ENCODE measurements around the gene USP31. TPM values are rescaled to one million over a fixed set of nuclear protein-coding genes. Genes with fewer than 3 reads are reported as not detected.
A peak's percentile ranks its signal among the peaks of the same experiment; 100 is the strongest.

USP31 gene
- total RNA-seq, 2 donors from 2014 or later, result 16.2 to 67.3 TPM

- WGBS, result 3% methylated on average over 57 of the region's 71 CpGs
- peak; percentile 81 for TF ChIP-seq POLR2A (IDR thresholded peaks at IDR 0.05)
- TF ChIP-seq, protein P1, sequence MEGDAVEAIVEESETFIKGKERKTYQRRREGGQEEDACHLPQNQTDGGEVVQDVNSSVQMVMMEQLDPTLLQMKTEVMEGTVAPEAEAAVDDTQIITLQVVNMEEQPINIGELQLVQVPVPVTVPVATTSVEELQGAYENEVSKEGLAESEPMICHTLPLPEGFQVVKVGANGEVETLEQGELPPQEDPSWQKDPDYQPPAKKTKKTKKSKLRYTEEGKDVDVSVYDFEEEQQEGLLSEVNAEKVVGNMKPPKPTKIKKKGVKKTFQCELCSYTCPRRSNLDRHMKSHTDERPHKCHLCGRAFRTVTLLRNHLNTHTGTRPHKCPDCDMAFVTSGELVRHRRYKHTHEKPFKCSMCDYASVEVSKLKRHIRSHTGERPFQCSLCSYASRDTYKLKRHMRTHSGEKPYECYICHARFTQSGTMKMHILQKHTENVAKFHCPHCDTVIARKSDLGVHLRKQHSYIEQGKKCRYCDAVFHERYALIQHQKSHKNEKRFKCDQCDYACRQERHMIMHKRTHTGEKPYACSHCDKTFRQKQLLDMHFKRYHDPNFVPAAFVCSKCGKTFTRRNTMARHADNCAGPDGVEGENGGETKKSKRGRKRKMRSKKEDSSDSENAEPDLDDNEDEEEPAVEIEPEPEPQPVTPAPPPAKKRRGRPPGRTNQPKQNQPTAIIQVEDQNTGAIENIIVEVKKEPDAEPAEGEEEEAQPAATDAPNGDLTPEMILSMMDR (IDR thresholded peaks at IDR 0.05), result peak in 1 of 4 experiments; percentile 6
- TF ChIP-seq POLR2AphosphoS5 (IDR thresholded peaks at IDR 0.05), result peak; percentile 77
- H3K27ac ChIP-seq, result peak within 1 kb of the TSS; percentile 10 to 36
- no peaks in the 10 kb centered on the region for H3K27me3 ChIP-seq (replicated peaks; ENCODE audit: insufficient read depth)
- no peaks in the 10 kb centered on the region for H3K36me3 ChIP-seq
- H3K4me1 ChIP-seq (replicated peaks), result no peaks in the 10 kb centered on the region
- intact Hi-C loops (cut with DNase I), result loop anchor here (1.0 kb wide), 1 partner anchor 251 kb away; no protein-coding TSS in a partner anchor
- peak within 1 kb of the TSS; percentile 41 to 43 for H3K4me3 ChIP-seq
- no peak for DNase-seq (ENCODE audit: low spot score)
- no peaks in the 10 kb centered on the region for H3K9me3 ChIP-seq
These were observed 33.7 kb upstream of the USP31 start, which contains the start of gene SCNN1G for GRCh38 chr16:23182679-23183542. TSS of gene SCNN1G (plus strand) at chr16:23182745. CDS start at chr16:23186272, 3,527 bp downstream.

GRCh38 chr16:23182206-23182678 is 33.0 kb upstream of the USP31 start:
- DNase-seq (ENCODE audit: low spot score), result peak; percentile 90
- Histone ChIP-seq H3K27ac (no peak overlapping the region), H3K9me3 (no peaks in the 10 kb centered on the region), H3K36me3 (no peaks in the 10 kb centered on the region), H3K4me1 (replicated peaks) (no peaks in the 10 kb centered on the region), H3K27me3 (replicated peaks; ENCODE audit: insufficient read depth) (no peaks in the 10 kb centered on the region), H3K4me3 (peak overlapping the region; percentile 41 to 43)
- intact Hi-C loops (cut with DNase I), result loop anchor here (1.0 kb wide), 1 partner anchor 252 kb away; no protein-coding TSS in a partner anchor
- 9% methylated on average over 12 of the region's 33 CpGs for WGBS
- TF ChIP-seq, protein P1 (IDR thresholded peaks at IDR 0.05), result peak; percentile 98 to 100 (median 100)
- TF ChIP-seq POLR2AphosphoS5 (IDR thresholded peaks at IDR 0.05), result no peak

DNA sequence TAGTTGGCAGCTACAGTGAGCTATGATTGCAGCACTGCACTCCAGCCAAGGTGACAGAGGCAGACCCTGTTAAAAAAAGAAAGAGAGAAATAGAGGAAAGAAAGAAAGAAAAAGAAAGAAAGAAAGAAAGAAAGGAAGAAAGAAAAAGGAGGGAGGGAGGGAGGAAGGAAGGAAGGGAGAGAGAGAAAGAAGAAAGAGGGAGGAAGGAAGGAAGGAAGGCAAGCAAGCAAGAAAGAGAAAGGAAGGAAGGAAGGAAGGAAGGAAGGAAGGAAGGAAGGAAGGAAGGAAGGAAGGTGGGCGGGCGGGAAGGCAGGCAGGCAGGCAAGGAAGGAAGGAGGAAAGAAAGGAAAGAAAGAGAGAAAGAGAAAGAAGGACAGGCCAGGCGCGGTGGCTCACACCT is 32.3 kb upstream of the USP31 start:
- DNase-seq (ENCODE audit: low spot score), result no peak
- TF ChIP-seq POLR2A (IDR thresholded peaks at IDR 0.05), result no peak
- no peak for TF ChIP-seq POLR2AphosphoS5 (IDR thresholded peaks at IDR 0.05)
- TF ChIP-seq, protein P1 (IDR thresholded peaks at IDR 0.05), result no peak
- Histone ChIP-seq H3K27me3 (replicated peaks; ENCODE audit: insufficient read depth) (no peaks in the 10 kb centered on the region), H3K27ac (no peak overlapping the region), H3K4me3 (no peak overlapping the region), H3K4me1 (replicated peaks) (no peaks in the 10 kb centered on the region), H3K36me3 (no peaks in the 10 kb centered on the region), H3K9me3 (no peaks in the 10 kb centered on the region)
- WGBS, result 98% methylated on average over 4 of the region's 4 CpGs
- intact Hi-C loops (cut with DNase I), result no loop called here

DNA sequence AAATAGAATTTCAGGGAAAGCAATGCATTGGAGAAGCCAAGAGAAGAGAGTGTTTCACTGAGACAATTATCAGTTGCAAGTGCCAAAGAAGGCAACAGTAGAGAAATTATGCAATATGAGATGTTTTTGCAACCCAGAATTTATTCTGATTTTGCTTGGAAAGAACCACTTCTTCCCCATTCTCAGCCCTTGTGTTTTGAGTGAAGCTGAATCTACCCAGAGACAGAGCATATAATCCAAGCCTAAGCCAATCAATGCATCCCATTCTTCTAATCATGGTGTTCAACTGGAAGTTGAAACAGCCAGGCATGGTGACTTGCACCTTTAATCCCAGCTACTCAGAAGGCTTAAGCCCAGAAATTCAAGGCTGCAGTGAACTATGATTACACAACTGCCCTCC is 26.4 kb upstream of the USP31 start:
- no peak overlapping the region for H3K27ac ChIP-seq
- H3K9me3 ChIP-seq, result no peaks in the 10 kb centered on the region
- H3K4me1 ChIP-seq (replicated peaks), result no peaks in the 10 kb centered on the region
- no peak for DNase-seq (ENCODE audit: low spot score)
- no peaks in the 10 kb centered on the region for H3K27me3 ChIP-seq (replicated peaks; ENCODE audit: insufficient read depth)
- H3K4me3 ChIP-seq, result no peak overlapping the region
- no peaks in the 10 kb centered on the region for H3K36me3 ChIP-seq
- intact Hi-C loops (cut with DNase I), result no loop called here
- no peak for TF ChIP-seq POLR2A (IDR thresholded peaks at IDR 0.05)
- no peak for TF ChIP-seq POLR2AphosphoS5 (IDR thresholded peaks at IDR 0.05)
- TF ChIP-seq, protein P1 (IDR thresholded peaks at IDR 0.05), result no peak

Measured in prostate gland (tissue), 2 donors.